IPS-18a (cell line): ENCODE measurements around the gene MDM1.
A peak's percentile ranks its signal among the peaks of the same experiment; 100 is the strongest.

Experiments used
- H3K27ac ChIP-seq: one replicate; pipeline ENCODE4 v1.5.1; 2013; ENCODE audit warnings: low read length
- H3K27me3 ChIP-seq: one replicate; pipeline ENCODE4 v1.6.1; 2013; ENCODE audit warnings: mild to moderate bottlenecking, low read length; ENCODE audit not compliant: control insufficient read depth, insufficient read depth
- H3K36me3 ChIP-seq: one replicate; pipeline ENCODE4 v1.6.1; 2013; ENCODE audit warnings: low read depth, low read length; ENCODE audit not compliant: control insufficient read depth
- H3K4me1 ChIP-seq: one replicate; pipeline ENCODE4 v1.6.1; 2013; ENCODE audit warnings: low read depth, low read length; ENCODE audit not compliant: control insufficient read depth
- H3K4me3 ChIP-seq: one replicate; pipeline ENCODE4 v1.5.1; 2013; ENCODE audit warnings: low read length
- H3K9ac ChIP-seq: one replicate; pipeline ENCODE4 v1.6.1; 2013; ENCODE audit warnings: mild to moderate bottlenecking, low read length, moderate library complexity
- H3K9me3 ChIP-seq: one replicate; pipeline ENCODE4 v1.6.1; 2013; ENCODE audit warnings: low read depth, low read length; ENCODE audit not compliant: control insufficient read depth

The MDM1 gene

GRCh38 chr12:68334132-68334531 lies 2.0 kb upstream of the MDM1 start:
- Histone ChIP-seq H3K9me3 (no peaks in the 10 kb centered on the region), H3K9ac (no peak overlapping the region), H3K4me1 (peaks cover 12% of the 10 kb centered on the region), H3K4me3 (no peak overlapping the region), H3K27ac (no peak overlapping the region), H3K36me3 (no peaks in the 10 kb centered on the region), H3K27me3 (no peaks in the 10 kb centered on the region)

GRCh38 chr12:68332728-68333630 lies 817 bp upstream of the MDM1 start:
- H3K27me3 ChIP-seq: no peaks in the 10 kb centered on the region
- H3K27ac ChIP-seq: no peak overlapping the region
- H3K4me3 ChIP-seq: peak overlapping the region; percentile 88
- no peaks in the 10 kb centered on the region for H3K9me3 ChIP-seq
- peaks cover 13% of the 10 kb centered on the region for H3K4me1 ChIP-seq
- peak overlapping the region; percentile 80 for H3K9ac ChIP-seq
- no peaks in the 10 kb centered on the region for H3K36me3 ChIP-seq

GRCh38 chr12:68331500-68331868 lies 678 bp downstream of the MDM1 start:
- H3K9ac ChIP-seq: peak overlapping the region; percentile 80
- H3K27ac ChIP-seq: no peak overlapping the region
- H3K36me3 ChIP-seq: peaks cover 3% of the 10 kb centered on the region
- peaks cover 13% of the 10 kb centered on the region for H3K4me1 ChIP-seq
- H3K27me3 ChIP-seq: no peaks in the 10 kb centered on the region
- no peaks in the 10 kb centered on the region for H3K9me3 ChIP-seq
- H3K4me3 ChIP-seq: peak overlapping the region; percentile 88

- Histone ChIP-seq H3K27me3 (no peaks in the 10 kb centered on the region), H3K4me1 (peaks cover 13% of the 10 kb centered on the region), H3K36me3 (peaks cover 7% of the 10 kb centered on the region), H3K27ac (no peak overlapping the region), H3K4me3 (no peak overlapping the region), H3K9ac (no peak overlapping the region), H3K9me3 (no peaks in the 10 kb centered on the region)
Measured at GRCh38 chr12:68327896-68328295, 4.3 kb downstream of the MDM1 start.

GRCh38 chr12:68326716-68327115 lies 5.4 kb downstream of the MDM1 start:
- Histone ChIP-seq H3K9ac (no peak overlapping the region), H3K36me3 (peaks cover 10% of the 10 kb centered on the region), H3K9me3 (no peaks in the 10 kb centered on the region), H3K4me3 (no peak overlapping the region), H3K27ac (no peak overlapping the region), H3K27me3 (no peaks in the 10 kb centered on the region), H3K4me1 (peaks cover 13% of the 10 kb centered on the region)

GRCh38 chr12:68325966-68326365 lies 6.2 kb downstream of the MDM1 start:
- no peak overlapping the region for H3K9ac ChIP-seq
- H3K36me3 ChIP-seq: peaks cover 10% of the 10 kb centered on the region
- H3K27me3 ChIP-seq: no peaks in the 10 kb centered on the region
- no peak overlapping the region for H3K4me3 ChIP-seq
- H3K4me1 ChIP-seq: peaks cover 7% of the 10 kb centered on the region
- H3K9me3 ChIP-seq: no peaks in the 10 kb centered on the region
- H3K27ac ChIP-seq: no peak overlapping the region

GRCh38 chr12:68324531-68324930 lies 7.6 kb downstream of the MDM1 start:
- Histone ChIP-seq H3K4me1 (peaks cover 5% of the 10 kb centered on the region), H3K4me3 (no peak overlapping the region), H3K27ac (no peak overlapping the region)

GRCh38 chr12:68321140-68321539 lies 11.0 kb downstream of the MDM1 start:
- Histone ChIP-seq H3K27ac (no peak overlapping the region), H3K27me3 (no peaks in the 10 kb centered on the region), H3K36me3 (peaks cover 4% of the 10 kb centered on the region), H3K4me1 (no peaks in the 10 kb centered on the region), H3K4me3 (no peak overlapping the region), H3K9ac (no peak overlapping the region), H3K9me3 (no peaks in the 10 kb centered on the region)

More at GRCh38 chr12:68324531-68324930, 7.6 kb downstream of the MDM1 start:
- no peaks in the 10 kb centered on the region for H3K9me3 ChIP-seq
- H3K36me3 ChIP-seq: peaks cover 10% of the 10 kb centered on the region
- no peak overlapping the region for H3K9ac ChIP-seq
- H3K27me3 ChIP-seq: no peaks in the 10 kb centered on the region

- Histone ChIP-seq H3K4me3 (no peak overlapping the region), H3K27ac (no peak overlapping the region), H3K36me3 (peaks cover 4% of the 10 kb centered on the region), H3K4me1 (no peaks in the 10 kb centered on the region), H3K9ac (no peak overlapping the region), H3K27me3 (no peaks in the 10 kb centered on the region), H3K9me3 (no peaks in the 10 kb centered on the region)
Measured at GRCh38 chr12:68319988-68320623, 12.1 kb downstream of the MDM1 start.

GRCh38 chr12:68317047-68317667 lies 15.0 kb downstream of the MDM1 start:
- no peaks in the 10 kb centered on the region for H3K9me3 ChIP-seq
- no peaks in the 10 kb centered on the region for H3K4me1 ChIP-seq
- H3K27me3 ChIP-seq: no peaks in the 10 kb centered on the region
- no peak overlapping the region for H3K9ac ChIP-seq
- no peak overlapping the region for H3K4me3 ChIP-seq
- H3K36me3 ChIP-seq: peaks cover 19% of the 10 kb centered on the region
- H3K27ac ChIP-seq: no peak overlapping the region

GRCh38 chr12:68310370-68310769 lies 21.8 kb downstream of the MDM1 start:
- H3K27ac ChIP-seq: no peak overlapping the region

More at GRCh38 chr12:68310370-68310769, 21.8 kb downstream of the MDM1 start:
- H3K4me3 ChIP-seq: no peak overlapping the region
- no peak overlapping the region for H3K9ac ChIP-seq
- no peaks in the 10 kb centered on the region for H3K4me1 ChIP-seq
- no peaks in the 10 kb centered on the region for H3K27me3 ChIP-seq
- peaks cover 35% of the 10 kb centered on the region for H3K36me3 ChIP-seq
- no peaks in the 10 kb centered on the region for H3K9me3 ChIP-seq
